Measurements from ENCODE around the gene BBC3.
A peak's percentile ranks its signal among the peaks of the same experiment; 100 is the strongest.
"Not testable (repeated sequence)": the region's sequence is repeated elsewhere in the genome, so short reads cannot be mapped to it uniquely, and the experiment has no call there.

Gene BBC3

GRCh38 chr19:47257411-47258169, 26.6 kb upstream of the BBC3 start:
- no peak for DNase-seq

- peak; percentile 99 for DNase-seq
Measured at GRCh38 chr19:47256693-47257410, 25.9 kb upstream of the BBC3 start.

DNA sequence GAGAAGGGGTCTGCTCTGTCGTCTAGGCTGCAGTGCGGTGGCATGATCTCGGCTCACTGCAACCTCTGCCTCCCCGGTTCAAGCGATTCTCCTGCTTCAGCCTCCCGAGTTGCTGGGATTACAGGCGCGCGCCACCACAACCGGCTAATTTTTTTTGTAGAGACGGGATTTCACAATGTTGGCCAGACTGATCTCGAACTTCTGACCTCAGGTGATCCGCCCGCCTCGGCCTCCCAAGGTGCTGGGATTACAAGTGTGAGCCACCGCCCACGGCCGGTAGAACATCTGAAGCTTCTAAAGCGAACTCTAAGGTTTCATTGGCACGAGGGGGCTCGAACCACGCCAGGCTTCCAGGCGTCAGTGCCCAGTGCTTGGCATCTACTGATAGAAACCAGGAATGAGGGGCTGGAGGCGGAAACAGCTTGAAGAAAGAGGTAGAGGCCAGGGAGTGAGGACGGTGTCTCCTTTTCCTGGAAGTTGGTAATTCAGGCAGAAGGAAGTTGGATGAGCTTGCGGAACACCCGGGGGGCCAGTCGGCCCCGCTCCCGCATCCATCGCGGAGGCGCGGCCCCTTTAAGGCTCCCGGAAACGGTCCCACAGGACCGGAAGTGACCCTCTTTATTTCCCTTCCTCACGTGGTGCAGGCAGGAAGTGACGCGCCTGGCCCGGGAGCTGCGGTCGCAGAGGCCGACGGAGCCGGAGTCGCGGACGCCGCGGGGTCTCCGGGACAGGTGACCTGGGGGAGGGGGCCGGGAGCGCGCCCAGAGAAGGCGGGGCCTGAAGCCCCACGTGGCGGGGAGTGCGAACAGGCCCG, 25.1 kb upstream of the BBC3 start, which contains the start of gene CCDC9:
Gene CCDC9, plus strand, starts transcription at position 647 of the 814 bp plus-strand sequence. CDS start 1,876 bp downstream, outside the sequence.
- peak; percentile 90 for DNase-seq

GRCh38 chr19:47253970-47254369, 23.0 kb upstream of the BBC3 start:
- no peak for DNase-seq

- no peak for DNase-seq
Measured at GRCh38 chr19:47253467-47253881, 22.5 kb upstream of the BBC3 start.

GRCh38 chr19:47253016-47253415, 22.0 kb upstream of the BBC3 start:
- DNase-seq, result not testable (repeated sequence)

- peak; percentile 87 for DNase-seq
Measured at GRCh38 chr19:47247308-47247990, 16.4 kb upstream of the BBC3 start.

GRCh38 chr19:47243776-47244547, 13.0 kb upstream of the BBC3 start:
- DNase-seq, result peak; percentile 92

DNA sequence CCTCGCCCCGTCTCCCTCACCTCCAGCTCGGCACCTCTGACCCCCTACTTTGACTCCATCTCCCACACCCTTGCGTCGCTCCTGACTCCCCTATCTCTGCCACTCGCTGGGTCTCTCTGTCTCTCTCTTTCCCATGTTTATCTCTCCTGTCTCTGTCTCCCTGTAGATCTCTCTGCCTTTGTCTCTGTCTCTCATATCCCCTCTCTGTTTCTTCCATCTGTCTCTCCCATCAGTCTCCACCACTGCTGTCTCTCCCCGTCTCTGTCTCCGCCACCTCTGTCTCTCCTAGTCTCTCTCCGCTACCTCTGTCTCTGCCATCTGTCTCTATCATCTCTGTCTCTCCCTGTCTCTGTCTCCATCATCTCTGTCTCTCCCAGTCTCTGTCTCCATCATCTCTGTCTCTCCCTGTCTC, 12.4 kb upstream of the BBC3 start:
- no peak for DNase-seq

- DNase-seq, result no peak
Measured at GRCh38 chr19:47241919-47242577, 11.0 kb upstream of the BBC3 start.

- peak; percentile 97 for DNase-seq
Measured at GRCh38 chr19:47240996-47241918, 10.3 kb upstream of the BBC3 start.

- DNase-seq, result no peak
Measured at GRCh38 chr19:47240556-47240955, 9.6 kb upstream of the BBC3 start.

GRCh38 chr19:47239610-47240296, 8.8 kb upstream of the BBC3 start:
- peak; percentile 74 for DNase-seq

DNA sequence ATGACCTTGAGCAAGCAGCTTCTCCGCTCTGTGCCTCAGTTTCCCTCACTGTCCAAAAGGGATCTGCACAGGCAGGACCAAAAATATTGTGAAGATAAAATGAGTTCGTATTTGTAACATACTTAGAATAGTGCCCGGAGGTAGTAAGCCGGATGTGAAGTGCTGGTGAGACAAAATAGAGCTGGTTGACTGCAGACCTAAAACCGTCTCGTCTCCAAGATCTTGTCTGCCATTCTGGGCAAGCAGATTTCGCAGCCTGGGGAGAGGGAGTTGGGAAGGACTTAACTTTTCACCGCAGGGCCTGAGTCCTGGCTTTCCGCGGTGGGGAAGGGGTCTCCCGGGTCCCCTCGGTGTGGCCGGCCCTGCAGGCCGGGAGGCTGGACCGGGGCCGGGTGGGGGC, 8.2 kb upstream of the BBC3 start:
- DNase-seq, result peak; percentile 41

GRCh38 chr19:47236072-47236675, 5.2 kb upstream of the BBC3 start:
- DNase-seq, result no peak

DNA sequence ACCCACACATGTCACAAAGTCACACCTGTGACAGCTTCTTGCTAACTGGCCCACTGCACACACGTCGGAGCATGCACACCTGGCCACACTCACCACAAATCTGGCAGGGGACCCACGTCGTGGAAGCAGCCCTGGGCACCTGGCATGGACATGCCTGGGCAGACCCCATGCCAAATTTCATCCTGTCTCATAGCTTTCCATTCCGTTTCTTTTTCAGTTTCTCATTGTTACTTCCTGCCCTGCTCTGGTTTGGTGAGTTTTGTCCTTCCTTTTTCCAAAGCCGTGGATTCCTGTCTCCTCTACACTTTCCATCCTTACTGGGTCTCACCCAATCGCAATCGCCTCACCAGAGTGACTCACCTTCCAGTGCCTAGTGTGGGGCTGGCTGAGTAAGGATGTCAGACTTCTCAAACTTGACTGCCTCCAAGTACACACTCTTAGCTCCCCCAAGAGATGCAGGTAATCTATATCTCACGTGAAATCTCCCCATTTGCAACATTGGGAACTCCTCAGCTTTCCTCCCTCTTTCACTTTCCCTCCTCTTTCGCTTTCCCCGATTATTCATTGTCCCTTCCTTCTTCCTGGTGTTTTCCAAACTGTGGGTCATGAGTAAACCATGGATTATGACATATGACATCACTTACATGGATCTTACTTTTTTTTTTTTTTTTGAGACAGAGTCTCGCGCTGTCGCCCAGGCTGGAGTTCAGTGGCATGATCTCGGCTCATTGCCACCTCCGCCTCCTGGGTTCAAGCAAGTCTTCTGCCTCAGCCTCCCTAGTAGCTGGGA, 1.6 kb upstream of the BBC3 start:
- DNase-seq, result peak; percentile 35

- peak; percentile 92 for DNase-seq
Measured at GRCh38 chr19:47231215-47232054, 436 bp upstream of the BBC3 start.

All from CD4-positive, alpha-beta T cell treated with Interleukin-6 for 4 hours (primary cell).